HL-60 (cell line): Measurements from ENCODE around the gene ASPDH.

Experiments
- DNase-seq, 2 experiments: peaks; one replicate each; pipeline ENCODE4 v3.0.0-alpha.2; 2010 to 2020; ENCODE audit warnings: low read depth in 1 of 2, low spot score in 1 of 2
- H3K27ac ChIP-seq: fragments of 250-450 bp; sonication (Bioruptor Pico); replicated peaks from 2 replicates; pipeline ENCODE4 v1.5.1; 2020; ENCODE audit warnings: mild to moderate bottlenecking, moderate library complexity
- H3K27me3 ChIP-seq: fragments of 250-450 bp; sonication (Bioruptor Pico); 2 replicates; pipeline ENCODE4 v1.5.1; 2021; ENCODE audit warnings: mild to moderate bottlenecking, moderate library complexity; ENCODE audit not compliant: insufficient read depth, poor library complexity, severe bottlenecking
- H3K4me3 ChIP-seq: replicated peaks from 2 replicates; pipeline ENCODE4 v1.5.1; 2011; ENCODE audit warnings: mild to moderate bottlenecking, control low read depth, low read length; ENCODE audit not compliant: insufficient read depth
- GABPA ChIP-seq: IDR thresholded peaks from 2 replicates; pipeline ENCODE4 v1.6.1; 2012; ENCODE audit warnings: low read depth
- POLR2AphosphoS5 ChIP-seq: IDR thresholded peaks from 2 replicates; pipeline ENCODE4 v1.6.1; 2012; ENCODE audit warnings: low read depth
- SPI1 ChIP-seq: IDR thresholded peaks from 2 replicates; pipeline ENCODE4 v1.6.1; 2012; ENCODE audit warnings: low read depth, mild to moderate bottlenecking, borderline replicate concordance
- TF ChIP-seq, protein P1 (sequence below): IDR thresholded peaks from one replicate; pipeline ENCODE4 v1.5.1; 2011; ENCODE audit warnings: low read length, control low read depth, inconsistent platforms; ENCODE audit not compliant: insufficient read depth
- TF ChIP-seq, protein P2 (sequence below): IDR thresholded peaks from 2 replicates; pipeline ENCODE4 v1.6.1; 2012; ENCODE audit warnings: low read depth; ENCODE audit not compliant: insufficient replicate concordance

The ASPDH gene

DNA sequence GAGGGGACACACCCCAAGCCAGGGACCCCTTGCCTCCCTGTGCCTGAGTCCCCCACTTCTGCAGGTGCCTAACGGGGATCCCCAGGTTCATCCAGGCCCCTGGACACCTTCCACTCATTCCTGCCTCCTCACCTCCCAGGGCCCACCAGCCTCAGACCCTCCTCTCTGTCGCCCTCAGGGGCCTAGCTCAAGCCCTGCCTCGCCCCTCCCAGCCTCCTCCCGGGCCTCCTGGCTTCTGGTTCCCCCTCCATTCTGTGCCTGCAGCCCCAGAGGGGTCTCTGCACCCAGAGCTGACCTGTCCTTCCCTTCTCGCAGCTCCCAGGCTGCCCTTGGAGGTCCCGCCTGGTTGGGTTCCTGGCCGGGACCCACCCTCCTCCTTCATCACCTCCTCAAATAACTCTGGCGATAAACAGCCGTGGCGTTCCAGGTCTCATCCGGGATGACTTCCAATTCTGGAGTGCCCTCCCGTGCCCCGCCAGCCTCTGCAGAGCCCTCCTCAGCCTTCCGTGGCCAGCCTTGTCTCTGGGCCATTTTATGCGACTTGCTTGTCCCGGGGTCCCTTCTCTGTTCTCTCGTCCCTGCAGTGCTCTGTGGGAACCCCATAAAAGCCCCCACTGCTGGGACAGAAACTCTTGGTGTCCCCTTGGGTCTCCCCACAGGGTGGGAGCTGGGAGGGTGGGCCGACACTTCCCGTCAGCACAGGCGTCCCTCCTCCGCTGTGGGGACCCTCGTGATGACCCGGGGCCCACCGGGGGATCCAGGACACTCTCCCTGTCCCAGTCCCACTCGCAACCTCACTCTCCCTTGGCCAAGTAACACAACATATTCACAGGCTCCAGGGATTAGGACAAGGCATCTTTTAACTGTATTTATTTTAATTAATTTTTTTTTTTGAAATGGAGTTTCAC lies 11.9 kb downstream of the ASPDH start:
- TF ChIP-seq, protein P1, sequence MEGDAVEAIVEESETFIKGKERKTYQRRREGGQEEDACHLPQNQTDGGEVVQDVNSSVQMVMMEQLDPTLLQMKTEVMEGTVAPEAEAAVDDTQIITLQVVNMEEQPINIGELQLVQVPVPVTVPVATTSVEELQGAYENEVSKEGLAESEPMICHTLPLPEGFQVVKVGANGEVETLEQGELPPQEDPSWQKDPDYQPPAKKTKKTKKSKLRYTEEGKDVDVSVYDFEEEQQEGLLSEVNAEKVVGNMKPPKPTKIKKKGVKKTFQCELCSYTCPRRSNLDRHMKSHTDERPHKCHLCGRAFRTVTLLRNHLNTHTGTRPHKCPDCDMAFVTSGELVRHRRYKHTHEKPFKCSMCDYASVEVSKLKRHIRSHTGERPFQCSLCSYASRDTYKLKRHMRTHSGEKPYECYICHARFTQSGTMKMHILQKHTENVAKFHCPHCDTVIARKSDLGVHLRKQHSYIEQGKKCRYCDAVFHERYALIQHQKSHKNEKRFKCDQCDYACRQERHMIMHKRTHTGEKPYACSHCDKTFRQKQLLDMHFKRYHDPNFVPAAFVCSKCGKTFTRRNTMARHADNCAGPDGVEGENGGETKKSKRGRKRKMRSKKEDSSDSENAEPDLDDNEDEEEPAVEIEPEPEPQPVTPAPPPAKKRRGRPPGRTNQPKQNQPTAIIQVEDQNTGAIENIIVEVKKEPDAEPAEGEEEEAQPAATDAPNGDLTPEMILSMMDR = no peak
- TF ChIP-seq SPI1 (no peak), GABPA (no peak), POLR2AphosphoS5 (no peak)
- TF ChIP-seq, protein P2, sequence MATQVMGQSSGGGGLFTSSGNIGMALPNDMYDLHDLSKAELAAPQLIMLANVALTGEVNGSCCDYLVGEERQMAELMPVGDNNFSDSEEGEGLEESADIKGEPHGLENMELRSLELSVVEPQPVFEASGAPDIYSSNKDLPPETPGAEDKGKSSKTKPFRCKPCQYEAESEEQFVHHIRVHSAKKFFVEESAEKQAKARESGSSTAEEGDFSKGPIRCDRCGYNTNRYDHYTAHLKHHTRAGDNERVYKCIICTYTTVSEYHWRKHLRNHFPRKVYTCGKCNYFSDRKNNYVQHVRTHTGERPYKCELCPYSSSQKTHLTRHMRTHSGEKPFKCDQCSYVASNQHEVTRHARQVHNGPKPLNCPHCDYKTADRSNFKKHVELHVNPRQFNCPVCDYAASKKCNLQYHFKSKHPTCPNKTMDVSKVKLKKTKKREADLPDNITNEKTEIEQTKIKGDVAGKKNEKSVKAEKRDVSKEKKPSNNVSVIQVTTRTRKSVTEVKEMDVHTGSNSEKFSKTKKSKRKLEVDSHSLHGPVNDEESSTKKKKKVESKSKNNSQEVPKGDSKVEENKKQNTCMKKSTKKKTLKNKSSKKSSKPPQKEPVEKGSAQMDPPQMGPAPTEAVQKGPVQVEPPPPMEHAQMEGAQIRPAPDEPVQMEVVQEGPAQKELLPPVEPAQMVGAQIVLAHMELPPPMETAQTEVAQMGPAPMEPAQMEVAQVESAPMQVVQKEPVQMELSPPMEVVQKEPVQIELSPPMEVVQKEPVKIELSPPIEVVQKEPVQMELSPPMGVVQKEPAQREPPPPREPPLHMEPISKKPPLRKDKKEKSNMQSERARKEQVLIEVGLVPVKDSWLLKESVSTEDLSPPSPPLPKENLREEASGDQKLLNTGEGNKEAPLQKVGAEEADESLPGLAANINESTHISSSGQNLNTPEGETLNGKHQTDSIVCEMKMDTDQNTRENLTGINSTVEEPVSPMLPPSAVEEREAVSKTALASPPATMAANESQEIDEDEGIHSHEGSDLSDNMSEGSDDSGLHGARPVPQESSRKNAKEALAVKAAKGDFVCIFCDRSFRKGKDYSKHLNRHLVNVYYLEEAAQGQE = no peak
- no peaks in the 10 kb centered on the region for H3K27me3 ChIP-seq
- no peak for DNase-seq
- no peak overlapping the region for H3K4me3 ChIP-seq
- H3K27ac ChIP-seq = no peak overlapping the region

DNA sequence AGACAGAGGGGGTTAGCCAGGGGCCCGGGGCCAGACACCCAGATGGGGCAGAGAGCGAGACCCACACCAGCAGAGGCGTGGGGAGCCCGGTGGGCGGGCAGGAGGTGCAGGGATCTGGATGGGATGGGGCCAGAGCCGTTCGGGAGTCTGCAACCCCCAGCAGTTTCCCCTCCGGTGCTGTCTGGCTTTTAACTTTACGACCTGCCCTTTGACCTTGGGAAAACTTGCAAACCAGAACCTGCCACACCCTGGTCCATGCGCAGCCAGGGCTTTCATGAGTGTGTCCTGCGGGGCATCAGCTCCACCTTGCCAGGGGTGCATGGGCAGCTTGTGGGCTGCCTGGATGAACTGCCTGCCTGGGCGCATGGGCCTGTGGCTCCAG lies 12.5 kb downstream of the ASPDH start:
- no peak overlapping the region for H3K4me3 ChIP-seq
- H3K27ac ChIP-seq = no peak overlapping the region
- TF ChIP-seq POLR2AphosphoS5 (no peak), SPI1 (no peak), GABPA (no peak)
- TF ChIP-seq, protein P2 = no peak
- TF ChIP-seq, protein P1 = no peak
- no peaks in the 10 kb centered on the region for H3K27me3 ChIP-seq
- DNase-seq = no peak

DNA sequence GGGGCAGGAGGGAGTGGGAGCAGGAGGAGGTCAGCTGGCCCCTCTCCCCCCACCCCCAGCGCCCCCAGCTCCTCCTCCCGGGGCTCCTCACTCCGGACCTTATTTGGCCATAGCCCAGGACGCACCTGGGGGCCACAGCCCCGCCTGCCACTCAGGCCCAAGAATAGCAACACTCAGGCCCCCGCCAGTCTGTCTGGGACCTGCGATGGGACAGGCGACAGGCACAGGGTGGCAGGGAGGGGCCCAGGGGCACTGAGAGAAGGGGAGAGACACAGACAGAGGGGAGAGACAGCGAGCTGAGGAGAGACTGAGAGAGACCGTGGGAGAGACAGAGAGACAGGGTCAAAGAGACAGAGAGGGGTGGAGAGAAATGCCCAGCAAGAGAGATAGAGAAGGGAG lies 13.0 kb downstream of the ASPDH start:
- no peak for DNase-seq
- Histone ChIP-seq H3K27ac (no peak overlapping the region), H3K4me3 (no peak overlapping the region)

More for the DNA sequence above, 13.0 kb downstream of the ASPDH start:
- H3K27me3 ChIP-seq = no peaks in the 10 kb centered on the region
- TF ChIP-seq SPI1 = no peak
- TF ChIP-seq POLR2AphosphoS5 = no peak
- TF ChIP-seq, protein P2 = no peak
